ENCODE measurements around the gene FSTL3. TPM values are rescaled to one million over a fixed set of nuclear protein-coding genes. Genes with fewer than 3 reads are reported as not detected.

FSTL3 gene
- polyA plus RNA-seq, 1 experiment, result 21.2 TPM

GRCh38 chr19:709196-709964 lies 33.2 kb downstream of the FSTL3 start:
- ChIA-PET POLR2A (interaction anchor here (0.6 kb wide), 1 partner anchor 44 kb away, joined by 3 read pairs; no protein-coding TSS in a partner anchor), CTCF (interaction anchor here (0.6 to 0.7 kb wide), 2 partner anchors 25 to 29 kb away, joined by 3 to 4 read pairs; no protein-coding TSS in a partner anchor)
- Histone ChIP-seq H3K27ac (ENCODE audit: low read depth, low read length) (no peak overlapping the region), H3K27me3 (ENCODE audit: control insufficient read depth, insufficient read depth, low read length) (peaks cover 18% of the 10 kb centered on the region), H3K9me3 (ENCODE audit: control insufficient read depth, insufficient read depth, low read length) (peaks cover 8% of the 10 kb centered on the region), H3K4me3 (ENCODE audit: low read depth, low read length) (peak overlapping the region; percentile 53)
- TF ChIP-seq, protein P1, sequence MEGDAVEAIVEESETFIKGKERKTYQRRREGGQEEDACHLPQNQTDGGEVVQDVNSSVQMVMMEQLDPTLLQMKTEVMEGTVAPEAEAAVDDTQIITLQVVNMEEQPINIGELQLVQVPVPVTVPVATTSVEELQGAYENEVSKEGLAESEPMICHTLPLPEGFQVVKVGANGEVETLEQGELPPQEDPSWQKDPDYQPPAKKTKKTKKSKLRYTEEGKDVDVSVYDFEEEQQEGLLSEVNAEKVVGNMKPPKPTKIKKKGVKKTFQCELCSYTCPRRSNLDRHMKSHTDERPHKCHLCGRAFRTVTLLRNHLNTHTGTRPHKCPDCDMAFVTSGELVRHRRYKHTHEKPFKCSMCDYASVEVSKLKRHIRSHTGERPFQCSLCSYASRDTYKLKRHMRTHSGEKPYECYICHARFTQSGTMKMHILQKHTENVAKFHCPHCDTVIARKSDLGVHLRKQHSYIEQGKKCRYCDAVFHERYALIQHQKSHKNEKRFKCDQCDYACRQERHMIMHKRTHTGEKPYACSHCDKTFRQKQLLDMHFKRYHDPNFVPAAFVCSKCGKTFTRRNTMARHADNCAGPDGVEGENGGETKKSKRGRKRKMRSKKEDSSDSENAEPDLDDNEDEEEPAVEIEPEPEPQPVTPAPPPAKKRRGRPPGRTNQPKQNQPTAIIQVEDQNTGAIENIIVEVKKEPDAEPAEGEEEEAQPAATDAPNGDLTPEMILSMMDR (IDR thresholded peaks at IDR 0.05; ENCODE audit: low read depth, low read length), result no peak
- no peak for DNase-seq (ENCODE audit: low read depth, low spot score)

DNA sequence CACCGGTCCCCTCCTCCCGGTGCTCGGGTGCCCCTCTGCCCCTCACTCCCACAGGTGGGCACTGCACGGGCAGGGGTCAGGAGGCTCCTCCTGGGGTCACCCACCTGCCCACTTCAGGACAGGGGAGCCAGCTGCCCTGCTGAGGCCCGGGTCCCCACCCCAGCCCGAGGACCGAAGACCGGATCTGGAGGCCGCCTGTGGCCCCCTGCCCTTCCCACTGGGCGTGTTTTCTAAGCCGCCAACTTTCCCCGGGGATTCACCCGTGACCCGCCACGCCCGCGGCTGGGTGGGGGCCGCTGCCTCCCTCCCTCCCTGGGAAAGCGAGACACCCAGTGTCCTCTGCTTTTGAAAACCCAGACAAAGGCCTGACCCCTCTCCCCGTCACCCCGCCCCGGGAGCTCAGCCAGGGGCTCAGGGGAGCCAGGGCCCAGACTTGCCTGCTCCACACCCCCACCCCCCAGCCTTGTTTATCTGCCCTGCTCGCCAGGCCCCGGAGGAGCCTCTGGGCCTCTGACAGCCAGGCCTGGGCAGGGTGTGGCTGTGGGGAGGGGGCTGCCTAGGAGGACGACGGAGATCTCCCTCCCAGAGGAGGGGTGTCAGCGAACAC lies 33.9 kb downstream of the FSTL3 start:
- Histone ChIP-seq H3K27me3 (ENCODE audit: control insufficient read depth, insufficient read depth, low read length) (peaks cover 17% of the 10 kb centered on the region), H3K4me3 (ENCODE audit: low read depth, low read length) (peak overlapping the region; percentile 53), H3K27ac (ENCODE audit: low read depth, low read length) (no peak overlapping the region), H3K9me3 (ENCODE audit: control insufficient read depth, insufficient read depth, low read length) (peaks cover 14% of the 10 kb centered on the region)
- ChIA-PET POLR2A (no interaction called here), CTCF (no interaction called here)
- DNase-seq (ENCODE audit: low read depth, low spot score), result no peak
- TF ChIP-seq, protein P1 (IDR thresholded peaks at IDR 0.05; ENCODE audit: low read depth, low read length), result no peak

DNA sequence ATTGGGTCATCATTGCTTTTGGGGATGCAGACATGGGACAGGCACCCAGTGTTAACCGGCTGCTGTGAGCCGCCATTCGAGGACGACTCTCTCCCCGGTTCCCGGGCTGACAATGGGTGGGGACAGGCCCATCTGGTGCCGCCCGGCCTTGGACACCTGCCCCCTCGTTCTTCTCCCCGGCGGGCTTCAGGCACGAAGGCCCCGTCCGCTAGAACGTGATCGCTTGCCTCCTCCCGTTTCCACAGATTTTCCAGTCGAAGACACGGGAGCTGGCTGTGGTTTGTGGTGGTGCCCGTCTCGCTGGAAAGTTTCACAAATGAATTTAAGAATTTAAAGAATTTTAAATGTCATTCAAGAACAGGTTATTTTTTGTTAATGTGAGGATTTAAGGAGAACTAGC lies 34.6 kb downstream of the FSTL3 start:
- DNase-seq (ENCODE audit: low read depth, low spot score), result no peak
- TF ChIP-seq, protein P1 (IDR thresholded peaks at IDR 0.05; ENCODE audit: low read depth, low read length), result no peak
- H3K27ac ChIP-seq (ENCODE audit: low read depth, low read length), result no peak overlapping the region
- H3K27me3 ChIP-seq (ENCODE audit: control insufficient read depth, insufficient read depth, low read length), result peaks cover 17% of the 10 kb centered on the region
- POLR2A ChIA-PET, result interaction anchor here (0.6 kb wide), 1 partner anchor 19 kb away, joined by 4 read pairs; no protein-coding TSS in a partner anchor
- H3K9me3 ChIP-seq (ENCODE audit: control insufficient read depth, insufficient read depth, low read length), result peaks cover 21% of the 10 kb centered on the region
- CTCF ChIA-PET, result no interaction called here
- H3K4me3 ChIP-seq (ENCODE audit: low read depth, low read length), result no peak overlapping the region

GRCh38 chr19:711254-711653 lies 35.1 kb downstream of the FSTL3 start:
- DNase-seq (ENCODE audit: low read depth, low spot score), result no peak
- ChIA-PET CTCF (no interaction called here), POLR2A (interaction anchor here (0.6 kb wide), 1 partner anchor 19 kb away, joined by 4 read pairs; no protein-coding TSS in a partner anchor)
- TF ChIP-seq, protein P1 (IDR thresholded peaks at IDR 0.05; ENCODE audit: low read depth, low read length), result no peak
- H3K27me3 ChIP-seq (ENCODE audit: control insufficient read depth, insufficient read depth, low read length), result peaks cover 17% of the 10 kb centered on the region
- H3K4me3 ChIP-seq (ENCODE audit: low read depth, low read length), result no peak overlapping the region
- no peak overlapping the region for H3K27ac ChIP-seq (ENCODE audit: low read depth, low read length)
- H3K9me3 ChIP-seq (ENCODE audit: control insufficient read depth, insufficient read depth, low read length), result peaks cover 24% of the 10 kb centered on the region

GRCh38 chr19:715347-715746 lies 39.2 kb downstream of the FSTL3 start:
- CTCF ChIA-PET, result interaction anchor here (1.0 kb wide), 1 partner anchor 23 kb away, joined by 3 read pairs; no protein-coding TSS in a partner anchor
- H3K27me3 ChIP-seq (ENCODE audit: control insufficient read depth, insufficient read depth, low read length), result peaks cover 18% of the 10 kb centered on the region
- no peak overlapping the region for H3K4me3 ChIP-seq (ENCODE audit: low read depth, low read length)
- H3K27ac ChIP-seq (ENCODE audit: low read depth, low read length), result no peak overlapping the region
- H3K9me3 ChIP-seq (ENCODE audit: control insufficient read depth, insufficient read depth, low read length), result peaks cover 19% of the 10 kb centered on the region
- TF ChIP-seq, protein P1 (IDR thresholded peaks at IDR 0.05; ENCODE audit: low read depth, low read length), result no peak
- no peak for DNase-seq (ENCODE audit: low read depth, low spot score)
- POLR2A ChIA-PET, result no interaction called here
